ENCODE measurements around the gene IQCE.
"Not testable (repeated sequence)": the region's sequence is repeated elsewhere in the genome, so short reads cannot be mapped to it uniquely, and the experiment has no call there.

Gene IQCE

DNA sequence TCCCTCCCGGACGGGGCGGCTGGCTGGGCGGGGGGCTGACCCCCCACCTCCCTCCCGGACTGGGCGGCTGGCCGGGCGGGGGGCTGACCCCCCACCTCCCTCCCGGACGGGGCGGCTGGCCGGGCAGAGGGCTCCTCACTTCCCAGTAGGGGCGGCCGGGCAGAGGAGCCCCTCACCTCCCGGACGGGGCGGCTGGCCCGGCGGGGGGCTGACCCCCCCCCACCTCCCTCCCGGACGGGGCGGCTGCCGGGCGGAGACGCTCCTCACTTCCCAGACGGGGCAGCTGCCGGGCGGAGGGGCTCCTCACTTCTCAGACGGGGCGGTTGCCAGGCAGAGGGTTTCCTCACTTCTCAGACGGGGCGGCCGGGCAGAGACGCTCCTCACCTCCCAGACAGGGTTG, 24.6 kb upstream of the IQCE start:
- not testable (repeated sequence) for DNase-seq

DNA sequence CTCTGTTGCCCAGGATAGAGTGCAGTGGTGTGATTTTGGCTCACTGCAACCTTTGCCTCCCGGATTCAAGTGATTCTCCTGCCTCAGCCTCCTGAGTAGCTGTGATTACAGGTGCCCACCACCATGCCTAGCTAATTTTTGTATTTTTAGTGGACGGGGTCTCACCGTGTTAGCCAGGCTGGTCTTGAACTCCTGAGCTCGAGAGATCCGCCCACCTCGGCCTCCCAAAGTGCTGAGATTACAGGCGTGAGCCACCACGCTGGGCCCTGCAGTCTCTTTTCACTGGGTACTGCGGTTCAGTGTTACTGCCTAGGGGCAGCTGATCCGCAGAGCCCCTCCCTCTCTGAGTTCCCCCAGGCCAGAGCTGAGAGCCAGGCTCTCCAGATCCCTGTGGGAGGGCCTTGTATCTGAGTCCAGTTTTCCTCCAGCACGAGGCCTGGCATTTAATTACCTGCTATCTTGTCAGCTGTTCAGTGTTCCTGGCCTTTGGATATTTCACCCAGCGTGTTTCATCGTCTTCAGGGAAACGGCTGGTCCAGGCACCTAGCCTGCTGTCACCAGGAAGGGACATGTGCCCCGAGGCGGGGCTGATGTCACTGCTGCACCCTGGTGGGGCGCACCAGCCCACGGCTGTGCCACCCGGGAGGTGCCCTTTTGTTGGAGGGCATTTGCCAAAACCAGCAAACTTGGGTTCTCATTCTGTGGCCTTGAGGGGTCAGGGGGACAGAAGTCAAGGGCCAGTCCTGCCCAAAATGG, 22.7 kb upstream of the IQCE start:
- DNase-seq, result not testable (repeated sequence)

DNA sequence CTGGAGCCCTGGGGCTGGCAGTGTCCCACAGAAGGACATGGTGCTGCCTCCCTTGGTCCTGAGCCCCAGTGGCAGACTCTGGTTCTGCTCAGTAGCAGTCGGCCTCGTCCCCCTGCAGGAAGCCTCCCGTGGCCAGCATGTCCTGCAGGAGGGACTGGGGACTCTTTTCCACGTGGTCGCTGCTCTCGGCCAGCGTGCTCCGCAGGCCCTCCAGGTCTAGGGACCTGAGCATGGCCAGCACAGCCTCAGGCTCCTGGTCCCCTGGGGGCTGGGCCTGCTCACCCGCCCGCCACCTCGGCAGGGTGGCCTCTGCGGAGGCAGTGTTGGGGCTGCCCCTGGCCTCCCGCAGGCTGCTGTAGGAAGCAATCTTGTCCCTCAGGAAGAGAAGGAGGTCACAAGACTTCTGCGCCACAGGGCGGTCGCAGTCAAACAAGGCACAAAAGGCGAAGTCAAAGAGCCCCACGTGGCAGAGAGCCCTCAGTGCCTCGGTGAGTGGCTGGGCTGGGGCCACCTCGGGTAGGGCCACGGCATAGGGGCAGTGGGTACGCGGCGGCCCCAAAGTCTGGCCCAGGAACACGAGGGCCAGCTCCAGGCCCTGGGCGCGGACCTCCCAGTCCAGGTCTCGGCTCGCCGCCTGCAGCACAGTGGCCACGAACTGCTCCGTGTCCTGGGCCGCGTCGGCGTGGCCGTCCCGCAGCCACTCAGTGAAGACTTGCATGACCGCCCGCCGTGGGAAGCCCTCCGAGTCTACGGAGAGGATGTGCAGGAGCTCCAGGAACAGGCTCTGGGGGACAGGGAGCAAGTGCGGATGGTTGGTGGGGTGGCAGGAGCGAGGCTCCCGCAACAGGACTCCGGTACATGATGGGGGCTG, 20.6 kb upstream of the IQCE start:
- no peak for DNase-seq

DNA sequence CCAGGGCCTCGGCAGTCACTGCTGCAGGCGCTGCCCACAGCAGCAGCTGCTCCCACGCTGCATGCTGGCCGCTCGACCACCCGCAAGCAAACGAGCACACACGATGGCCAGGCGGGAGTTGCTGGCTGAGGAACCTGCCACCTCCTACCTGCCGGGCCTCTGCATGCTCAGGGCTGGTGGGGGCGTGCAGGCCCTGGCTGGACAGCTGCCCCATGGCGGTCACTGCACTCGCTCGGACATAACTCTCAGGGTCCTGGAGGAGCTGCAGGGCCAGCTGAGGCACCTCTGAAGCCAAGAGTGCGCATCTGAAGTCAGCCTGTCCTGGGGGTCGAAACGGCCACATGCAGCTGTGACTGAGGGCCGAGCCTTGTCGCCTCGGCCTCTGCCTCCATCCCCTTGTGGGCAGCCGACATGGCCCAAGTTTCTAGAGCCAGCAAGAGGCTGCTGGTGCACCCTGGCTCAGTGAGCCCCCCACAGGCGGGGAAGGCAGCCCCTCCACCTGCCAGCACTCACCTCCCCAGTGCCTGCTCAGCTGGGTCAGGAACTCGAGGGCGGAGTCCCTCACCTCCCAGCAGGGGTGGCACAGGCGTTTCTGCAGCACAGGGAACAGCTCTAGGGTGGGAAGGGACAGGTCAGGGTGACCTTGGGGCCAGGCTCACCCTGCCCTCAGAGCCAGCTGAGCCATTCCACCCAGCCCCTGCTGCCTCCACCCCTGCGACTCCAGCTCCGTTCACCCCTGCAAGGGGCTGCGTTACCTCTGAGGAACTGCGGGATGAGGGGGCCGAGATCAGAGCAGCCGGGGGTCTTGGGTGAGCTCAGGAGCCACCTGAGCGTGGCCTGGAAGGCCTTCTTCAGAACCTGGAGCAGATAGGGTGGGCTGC, 19.5 kb upstream of the IQCE start:
- no peak for DNase-seq

DNA sequence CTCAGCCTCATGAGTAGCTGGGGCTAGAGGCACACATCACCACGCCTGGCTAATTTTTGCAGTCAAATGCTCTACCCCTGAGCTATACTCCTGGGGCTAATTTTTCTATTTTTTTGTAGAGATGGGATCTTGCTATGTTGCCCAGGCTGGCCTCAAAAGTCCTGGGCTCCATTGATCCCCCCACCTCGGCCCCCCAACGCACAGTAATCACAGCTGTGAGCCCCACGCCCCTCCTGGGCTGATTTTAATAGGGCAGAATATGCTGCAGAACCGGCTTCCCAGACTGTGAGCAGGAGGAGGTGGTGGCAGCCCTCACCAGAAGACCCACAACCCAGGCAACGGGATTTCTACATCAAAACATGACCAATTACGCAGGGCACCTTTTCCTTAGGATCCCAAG, 18.6 kb upstream of the IQCE start:
- DNase-seq, result no peak

DNA sequence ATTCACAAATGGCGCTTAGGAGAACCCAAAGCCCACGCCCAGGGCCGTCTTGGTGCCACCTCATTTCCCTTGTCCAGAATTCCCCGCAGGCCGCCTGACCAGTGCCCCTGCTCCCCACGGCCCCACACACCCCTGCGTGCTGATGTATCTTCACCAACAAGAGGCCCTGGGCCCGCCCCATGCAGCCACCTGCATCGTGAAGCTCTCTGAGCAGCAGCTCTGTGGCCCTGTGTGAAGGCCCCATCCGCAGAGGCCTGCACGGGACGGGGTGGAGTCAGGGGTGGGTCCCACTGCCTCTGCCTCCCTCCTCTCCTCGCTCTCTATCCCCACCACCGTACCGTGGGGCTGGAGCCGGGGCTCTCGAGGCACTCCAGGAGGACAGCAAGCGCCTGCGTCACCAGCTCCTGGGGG, 18.1 kb upstream of the IQCE start:
- DNase-seq, result no peak

DNA sequence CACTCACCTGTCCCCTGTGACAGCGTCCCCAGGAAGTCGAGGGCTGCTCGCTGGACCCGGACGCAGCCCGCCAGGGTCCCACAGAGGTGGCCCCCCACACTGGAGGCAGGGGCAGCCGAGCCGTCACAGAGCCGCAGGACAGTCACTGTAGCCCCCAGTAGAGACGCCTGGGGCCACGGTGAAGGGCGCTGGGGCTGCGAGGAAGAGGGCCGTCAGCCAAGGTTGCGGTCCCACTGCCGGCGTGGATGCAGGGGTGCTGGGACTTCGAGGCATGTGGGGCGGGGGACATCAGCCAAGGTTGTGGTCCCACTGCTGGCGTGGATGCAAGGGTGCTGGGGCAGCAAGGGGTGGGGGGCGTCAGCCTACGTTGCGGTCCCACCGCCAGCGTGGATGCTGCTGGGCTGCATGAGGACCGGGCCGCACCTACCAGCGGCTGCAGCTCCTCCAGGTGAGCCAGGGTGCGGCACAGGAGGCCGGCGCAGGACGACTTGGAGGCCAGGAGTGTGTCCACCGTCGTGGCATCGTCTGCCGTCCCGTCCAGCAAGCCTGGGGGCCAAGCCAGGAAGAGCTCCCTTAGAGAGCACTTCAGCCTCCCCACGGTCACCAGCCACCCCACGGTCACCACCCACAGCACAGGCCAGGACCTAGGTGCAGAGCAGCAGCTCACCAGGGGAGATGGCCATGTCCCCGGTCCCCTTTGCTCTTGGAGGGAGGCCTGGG, 17.3 kb upstream of the IQCE start:
- DNase-seq, result no peak

DNA sequence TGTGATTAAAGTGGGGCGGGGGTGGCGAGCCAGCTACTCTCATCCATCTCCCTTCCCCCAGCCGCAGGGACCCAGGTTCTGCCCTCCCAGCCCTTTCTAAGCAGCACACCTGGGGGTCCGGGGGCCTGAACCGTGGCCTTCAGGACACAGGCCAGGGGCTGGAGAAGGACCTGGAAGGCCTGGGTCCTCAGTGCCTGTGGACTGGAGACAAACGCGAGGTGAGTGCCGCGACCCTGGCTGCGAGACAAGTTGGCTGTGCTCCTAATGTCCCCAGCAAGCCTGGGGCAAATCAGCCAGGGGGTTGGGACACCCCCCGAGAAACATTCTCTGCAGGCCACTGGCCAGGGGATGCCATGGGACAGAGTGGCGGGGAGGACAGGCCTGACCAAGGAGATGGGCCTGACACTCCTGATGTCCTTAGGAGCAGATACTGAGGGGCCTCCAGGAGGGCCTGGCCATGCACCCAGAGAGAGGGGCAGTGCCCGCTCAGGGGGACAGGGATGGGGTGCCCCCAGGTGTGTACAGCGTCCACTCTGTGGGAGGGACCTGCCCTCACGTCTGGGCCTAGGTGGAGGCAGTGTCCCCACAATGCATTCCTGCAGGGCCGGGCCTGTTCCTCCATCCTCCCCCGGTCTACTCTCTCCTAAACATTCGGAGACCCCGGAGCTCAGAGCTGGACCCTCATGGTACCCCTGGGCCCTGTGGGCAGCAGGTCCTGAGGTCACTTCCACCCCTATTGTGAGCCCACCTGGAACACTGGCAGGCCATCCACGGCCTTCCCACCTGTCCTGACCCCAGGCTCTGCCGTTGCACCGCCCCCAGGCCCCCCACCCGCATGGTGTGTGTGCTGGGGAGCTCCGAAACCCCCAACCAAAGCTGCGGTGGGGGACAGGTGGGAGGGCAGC, 16.5 kb upstream of the IQCE start:
- DNase-seq, result no peak

DNA sequence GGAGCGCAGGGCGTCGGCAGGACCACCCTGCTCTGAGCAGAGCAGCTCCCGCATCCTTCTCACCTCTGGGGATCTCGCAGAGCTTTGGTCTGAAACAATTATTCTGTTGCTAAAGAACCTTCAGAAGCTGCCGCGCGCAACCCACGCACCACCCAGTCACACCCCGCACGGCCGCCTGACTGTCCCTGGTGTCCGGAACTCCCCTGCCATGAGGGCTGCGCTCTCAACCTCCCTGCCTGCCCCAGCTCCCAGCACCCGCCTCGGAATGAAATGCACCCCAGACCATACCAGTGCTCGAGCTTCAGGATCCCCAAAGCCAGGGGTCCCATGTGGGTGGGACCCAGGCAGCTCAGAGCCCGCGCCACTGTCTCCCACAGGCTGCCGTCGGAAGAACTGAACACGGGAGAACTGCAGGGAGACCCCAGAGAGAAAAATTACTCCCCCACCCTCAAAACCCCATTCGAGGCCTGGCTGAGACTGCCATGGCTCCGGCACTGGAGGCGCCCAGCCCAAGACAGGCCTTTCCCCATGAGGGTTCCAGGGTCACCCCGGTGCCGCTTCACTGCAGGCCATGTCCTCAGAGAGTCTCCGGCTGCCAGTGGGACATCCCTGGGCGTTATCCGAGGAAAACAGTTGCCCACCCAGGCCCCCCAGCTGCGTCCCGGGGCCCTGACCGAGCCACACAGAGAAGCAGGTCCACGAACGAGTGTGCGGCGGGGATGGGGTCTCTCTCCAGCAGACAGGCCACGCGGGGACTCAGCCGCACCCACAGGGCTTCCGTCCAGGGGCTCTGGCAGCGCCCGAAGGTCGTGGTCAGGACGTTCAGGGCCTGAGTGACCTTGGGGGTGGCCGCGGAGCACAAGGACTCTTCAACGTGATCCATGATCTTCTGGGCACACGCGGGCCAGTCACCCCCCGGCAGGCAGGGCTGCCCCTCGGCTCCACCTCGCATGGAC, 15.6 kb upstream of the IQCE start:
- no peak for DNase-seq

DNA sequence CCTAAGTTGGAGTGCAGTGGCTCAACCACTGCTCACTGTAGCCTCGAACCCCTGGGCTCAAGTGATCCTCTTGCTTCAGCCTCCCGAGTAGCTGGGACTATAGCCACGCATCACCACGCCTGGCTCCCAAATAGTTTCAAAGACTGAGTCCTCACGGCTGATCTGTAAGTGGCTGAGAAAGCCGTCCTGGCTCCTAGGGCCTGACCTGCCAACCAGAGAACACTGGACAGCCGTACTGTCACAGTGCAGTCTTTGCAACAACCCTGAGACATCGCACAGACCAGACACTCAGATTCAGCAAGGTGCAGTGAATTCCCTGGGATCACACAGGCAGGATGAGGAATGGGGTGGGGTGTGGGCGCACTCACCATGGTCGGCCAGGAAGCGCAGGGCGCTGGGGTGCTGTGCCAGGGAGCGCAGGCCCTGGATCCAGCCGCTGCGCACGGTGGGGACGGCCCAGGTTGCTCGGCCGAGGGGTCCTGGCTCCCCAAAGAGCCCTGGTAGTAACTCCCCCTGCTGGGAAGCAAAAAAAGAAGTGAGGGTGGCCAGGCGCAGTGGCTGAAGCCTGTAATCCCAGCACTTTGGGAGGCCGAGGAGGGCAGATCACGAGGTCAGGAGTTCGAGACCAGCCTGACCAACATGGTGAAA, 14.1 kb upstream of the IQCE start:
- DNase-seq, result no peak

DNA sequence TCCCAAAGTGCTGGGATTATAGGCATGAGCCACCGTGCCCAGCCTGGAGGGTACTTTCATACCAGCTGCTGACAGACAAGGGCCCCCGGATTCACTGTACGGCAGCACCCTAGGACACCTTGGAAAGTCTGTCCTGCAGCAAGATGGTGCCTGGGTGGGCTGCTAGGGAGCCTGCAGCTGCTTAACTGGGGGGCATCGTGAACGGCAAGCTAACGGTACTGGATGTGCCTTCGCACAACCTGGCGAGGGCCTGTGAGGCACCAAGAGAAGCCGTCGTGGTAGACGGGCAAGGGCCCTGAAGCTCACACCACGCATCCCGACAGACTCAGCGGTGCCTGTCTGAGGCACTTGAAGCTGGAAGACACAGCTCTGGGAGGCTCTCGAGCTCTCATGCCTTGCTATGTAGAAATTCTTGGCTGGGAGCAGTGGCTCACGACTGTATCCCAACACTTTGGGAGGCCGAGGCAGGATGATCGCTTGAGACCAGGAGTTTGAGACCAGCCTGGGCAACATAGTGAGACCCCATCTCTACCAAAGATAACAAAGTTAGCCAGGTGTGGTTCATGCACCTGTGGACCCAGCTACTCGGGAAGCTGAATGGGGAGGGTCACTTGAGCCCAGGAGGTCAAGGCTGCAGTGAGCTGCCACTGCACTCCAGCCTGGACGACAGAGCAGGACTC, 12.9 kb upstream of the IQCE start:
- no peak for DNase-seq

DNA sequence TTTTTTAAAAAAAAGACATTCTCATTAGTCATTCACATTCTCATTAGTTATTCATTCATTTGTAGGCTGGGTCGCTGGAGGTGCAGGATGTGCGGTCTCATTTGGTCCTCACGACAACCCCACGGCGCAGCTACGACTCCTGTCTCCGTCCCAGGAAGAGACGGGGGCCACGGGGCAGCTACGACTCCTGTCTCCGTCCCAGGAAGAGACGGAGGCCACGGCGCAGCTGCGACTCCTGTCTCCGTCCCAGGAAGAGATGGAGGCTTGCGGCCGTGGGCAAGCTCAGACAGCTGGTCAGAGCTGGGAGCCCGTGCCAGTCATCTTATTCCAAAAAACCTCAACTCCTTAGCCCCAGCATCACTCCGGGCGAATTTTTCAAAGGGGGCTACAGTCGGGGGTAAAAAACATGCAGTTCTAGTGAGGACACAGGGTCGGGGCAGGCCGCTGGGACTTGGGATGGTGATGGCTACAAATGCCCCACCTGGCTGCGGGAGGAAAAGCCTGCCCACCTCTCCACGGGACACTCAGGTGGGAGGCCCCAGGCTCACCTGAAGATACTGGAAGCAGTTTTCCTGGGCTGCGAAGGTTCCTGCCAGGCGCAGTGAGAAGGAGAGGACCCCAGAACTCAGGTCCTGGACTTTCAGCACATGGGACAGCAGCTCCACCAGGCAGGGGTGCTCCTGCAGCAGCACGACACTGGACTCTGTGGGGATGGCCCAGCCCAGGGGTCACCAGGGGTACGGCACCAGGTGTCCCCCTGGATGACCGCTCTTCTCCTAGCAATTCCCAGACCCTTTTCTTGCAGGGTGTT, 11.8 kb upstream of the IQCE start:
- no peak for DNase-seq

DNA sequence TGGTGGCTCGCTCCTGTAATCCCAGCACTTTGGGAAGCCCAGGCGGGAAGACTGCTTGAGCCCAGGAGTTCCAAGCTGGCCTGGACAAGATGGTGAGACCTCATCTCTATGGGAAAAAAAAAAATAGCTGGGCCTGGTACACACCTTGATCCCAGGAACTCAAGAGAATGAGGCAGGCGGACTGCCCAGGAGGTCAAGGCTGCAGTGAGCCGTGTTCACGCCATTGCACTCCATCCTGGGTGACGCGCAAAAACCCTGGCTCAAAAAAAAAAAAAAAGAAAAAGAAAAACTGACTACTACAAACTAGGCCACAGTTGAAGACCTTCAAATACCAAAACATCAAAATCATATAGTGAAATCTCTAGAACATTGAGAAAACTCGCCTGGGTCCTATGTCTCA, 7.4 kb upstream of the IQCE start:
- DNase-seq, result no peak

DNA sequence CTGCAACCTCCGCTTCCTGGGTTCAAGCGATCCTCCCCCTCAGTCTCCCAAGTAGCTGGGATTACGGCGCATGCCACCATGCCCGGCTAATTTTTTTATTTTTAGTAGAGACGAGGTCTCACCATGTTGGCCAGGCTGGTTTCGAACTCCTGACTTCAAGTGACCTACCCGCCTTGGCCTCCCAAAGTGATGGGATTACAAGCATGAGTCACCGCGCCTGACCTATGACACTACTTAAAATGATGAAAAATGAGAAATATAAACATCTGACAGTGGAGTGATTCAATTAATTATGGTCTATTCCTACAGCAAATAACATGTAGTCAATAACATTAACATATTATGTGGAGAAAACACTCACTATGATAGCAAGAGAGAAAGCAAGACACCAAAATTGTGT, 5.7 kb upstream of the IQCE start:
- DNase-seq, result no peak

DNA sequence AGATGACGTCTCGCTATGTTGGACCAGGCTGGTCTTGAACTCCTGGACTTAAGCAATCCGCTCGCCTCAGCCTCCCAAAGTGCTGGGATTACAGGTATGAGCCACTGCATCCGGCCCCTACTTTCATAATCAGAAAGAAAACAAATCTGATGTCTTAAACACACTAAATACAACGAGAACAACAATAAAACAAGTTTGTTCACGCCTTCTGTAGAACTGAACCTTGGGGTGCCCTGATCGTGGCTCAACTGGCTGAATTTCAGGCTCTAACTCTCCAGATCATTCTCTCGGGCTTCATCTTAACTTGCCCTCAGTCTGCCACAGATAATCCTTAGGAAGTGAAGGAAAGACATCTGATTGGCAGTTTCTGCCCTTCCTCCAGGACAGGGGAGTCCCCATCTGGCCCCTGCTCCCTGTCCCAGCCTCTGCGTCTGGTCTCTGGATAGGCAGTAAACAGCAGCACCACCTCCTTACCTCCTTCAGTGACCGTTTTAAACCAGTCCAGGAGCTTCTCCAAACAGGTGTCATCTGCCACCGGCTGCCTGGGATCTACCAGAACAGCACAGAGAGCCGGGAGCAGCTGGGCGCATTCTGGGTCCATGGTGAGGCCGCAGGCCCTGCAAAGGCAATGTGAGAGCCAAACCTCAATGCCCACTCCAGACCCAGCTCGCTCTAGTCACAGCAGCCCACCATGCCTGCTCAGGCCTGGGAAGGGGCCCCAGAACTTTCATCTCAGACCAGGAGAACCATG, 4.8 kb upstream of the IQCE start:
- no peak for DNase-seq

DNA sequence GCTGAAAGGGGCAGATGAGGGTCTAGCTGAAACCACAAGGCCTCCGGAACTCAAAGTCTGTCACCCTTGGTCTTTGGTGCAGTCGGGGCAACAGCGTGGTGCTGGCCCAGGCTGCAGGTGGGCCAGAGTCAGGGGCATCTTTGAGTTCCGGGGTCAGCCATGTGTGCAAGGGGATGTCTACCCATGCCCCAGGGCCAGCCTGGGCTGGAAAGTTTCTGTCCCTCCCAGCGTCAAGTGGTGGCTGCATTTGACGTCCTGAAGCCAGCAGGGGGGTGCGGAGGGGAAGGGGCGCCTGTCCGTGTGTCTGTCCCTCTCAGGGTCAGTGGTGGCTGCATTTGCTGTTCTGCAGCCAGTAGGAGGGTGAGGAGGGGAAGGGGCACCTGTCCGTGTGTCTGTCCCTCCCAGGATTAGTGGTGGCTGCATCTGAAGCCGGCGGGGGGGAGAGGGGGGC, 4.1 kb upstream of the IQCE start:
- no peak for DNase-seq

All from midbrain (tissue), 1 donor.